NT2/D1 (cell line): Measurements from ENCODE around the gene CCDC60.

Experiments
- DNase-seq: peaks from one replicate; pipeline ENCODE4 v3.0.0-alpha.2; 2011; ENCODE audit warnings: low read depth, low spot score
- H3K27me3 ChIP-seq: 2 replicates; pipeline ENCODE4 v1.6.0; 2011; ENCODE audit warnings: mild to moderate bottlenecking; ENCODE audit not compliant: insufficient read length, insufficient read depth
- H3K36me3 ChIP-seq: 2 replicates; pipeline ENCODE4 v1.6.1; 2011; ENCODE audit warnings: mild to moderate bottlenecking, low read length, mixed read lengths; ENCODE audit not compliant: insufficient read depth, insufficient read length
- H3K4me1 ChIP-seq: 2 replicates; pipeline ENCODE4 v1.5.1; 2011; ENCODE audit not compliant: insufficient read depth, insufficient read length
- H3K4me3 ChIP-seq: 2 replicates; pipeline ENCODE4 v1.5.1; 2011; ENCODE audit warnings: low read depth; ENCODE audit not compliant: insufficient read length
- H3K9ac ChIP-seq: 2 replicates; pipeline ENCODE4 v1.6.0; 2011; ENCODE audit warnings: low read depth; ENCODE audit not compliant: insufficient read length
- H3K9me3 ChIP-seq: 2 replicates; pipeline ENCODE4 v1.5.1; 2011; ENCODE audit warnings: mild to moderate bottlenecking, low read length; ENCODE audit not compliant: insufficient read depth
- SUZ12 ChIP-seq: IDR thresholded peaks from 2 replicates; pipeline ENCODE4 v1.6.1; 2011; ENCODE audit not compliant: insufficient read length, insufficient read depth; ENCODE audit errors: extremely low read depth
- YY1 ChIP-seq: IDR thresholded peaks from 2 replicates; pipeline ENCODE4 v1.6.1; 2011; ENCODE audit not compliant: insufficient read length, insufficient read depth
- ZNF274 ChIP-seq: IDR thresholded peaks from 2 replicates; pipeline ENCODE4 v1.6.1; 2011; ENCODE audit warnings: mild to moderate bottlenecking, low read depth, low read length

Gene CCDC60

GRCh38 chr12:119406308-119406707 lies 71.8 kb downstream of the CCDC60 start:
- TF ChIP-seq YY1, result no peak
- H3K36me3 ChIP-seq, result no peaks in the 10 kb centered on the region
- H3K9ac ChIP-seq, result no peak overlapping the region
- H3K4me3 ChIP-seq, result no peak overlapping the region
- no peak for DNase-seq
- H3K27me3 ChIP-seq, result no peaks in the 10 kb centered on the region
- no peaks in the 10 kb centered on the region for H3K4me1 ChIP-seq
- no peaks in the 10 kb centered on the region for H3K9me3 ChIP-seq

GRCh38 chr12:119406811-119407210 lies 72.3 kb downstream of the CCDC60 start:
- no peak overlapping the region for H3K9ac ChIP-seq
- H3K9me3 ChIP-seq, result no peaks in the 10 kb centered on the region
- no peak overlapping the region for H3K4me3 ChIP-seq
- DNase-seq, result no peak
- TF ChIP-seq SUZ12 (no peak), YY1 (no peak), ZNF274 (no peak)
- peaks cover 2% of the 10 kb centered on the region for H3K27me3 ChIP-seq
- no peaks in the 10 kb centered on the region for H3K4me1 ChIP-seq
- no peaks in the 10 kb centered on the region for H3K36me3 ChIP-seq

GRCh38 chr12:119409043-119409442 lies 74.5 kb downstream of the CCDC60 start:
- no peaks in the 10 kb centered on the region for H3K9me3 ChIP-seq
- no peak overlapping the region for H3K9ac ChIP-seq
- H3K4me3 ChIP-seq, result no peak overlapping the region
- peaks cover 8% of the 10 kb centered on the region for H3K27me3 ChIP-seq
- no peak for DNase-seq
- H3K4me1 ChIP-seq, result peaks cover 3% of the 10 kb centered on the region
- H3K36me3 ChIP-seq, result no peaks in the 10 kb centered on the region
- no peak for TF ChIP-seq YY1
- no peak for TF ChIP-seq SUZ12
- no peak for TF ChIP-seq ZNF274

GRCh38 chr12:119410396-119410795 lies 75.9 kb downstream of the CCDC60 start:
- H3K4me1 ChIP-seq, result peaks cover 3% of the 10 kb centered on the region
- no peaks in the 10 kb centered on the region for H3K36me3 ChIP-seq
- peak; percentile 30 for DNase-seq
- peaks cover 8% of the 10 kb centered on the region for H3K27me3 ChIP-seq
- no peak for TF ChIP-seq YY1
- no peak for TF ChIP-seq ZNF274
- no peak for TF ChIP-seq SUZ12
- H3K4me3 ChIP-seq, result no peak overlapping the region
- H3K9me3 ChIP-seq, result no peaks in the 10 kb centered on the region
- H3K9ac ChIP-seq, result no peak overlapping the region

- no peak for TF ChIP-seq YY1
- Histone ChIP-seq H3K27me3 (peaks cover 8% of the 10 kb centered on the region), H3K4me3 (no peak overlapping the region), H3K36me3 (no peaks in the 10 kb centered on the region), H3K9me3 (no peaks in the 10 kb centered on the region), H3K4me1 (peaks cover 3% of the 10 kb centered on the region), H3K9ac (no peak overlapping the region)
- DNase-seq, result no peak
Observed at GRCh38 chr12:119412306-119412705, 77.8 kb downstream of the CCDC60 start.

GRCh38 chr12:119412811-119413794 lies 78.6 kb downstream of the CCDC60 start:
- no peaks in the 10 kb centered on the region for H3K9me3 ChIP-seq
- no peak overlapping the region for H3K4me3 ChIP-seq
- TF ChIP-seq YY1 (no peak), ZNF274 (no peak), SUZ12 (no peak)
- peak; percentile 88 for DNase-seq
- no peaks in the 10 kb centered on the region for H3K36me3 ChIP-seq
- peaks cover 3% of the 10 kb centered on the region for H3K4me1 ChIP-seq
- H3K27me3 ChIP-seq, result peaks cover 8% of the 10 kb centered on the region
- H3K9ac ChIP-seq, result no peak overlapping the region

DNA sequence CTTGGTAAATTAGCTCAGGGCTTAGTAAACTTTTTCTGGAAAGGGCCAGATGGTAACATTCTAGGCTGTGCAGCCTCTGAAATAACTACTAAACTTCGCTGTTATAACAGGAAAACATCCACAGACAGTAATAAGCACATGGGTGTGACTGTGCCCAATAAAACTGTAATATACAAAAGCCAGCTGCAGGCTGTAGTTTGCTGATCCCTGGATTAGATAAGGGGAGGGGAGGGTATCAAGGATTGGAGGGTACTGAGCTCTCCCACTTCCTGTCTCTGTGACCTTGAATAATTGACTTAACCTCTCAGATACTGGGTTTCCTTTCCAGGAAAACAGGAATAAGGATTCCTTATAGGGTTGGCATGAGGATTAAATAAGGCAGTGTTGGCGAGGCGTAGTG lies 81.2 kb downstream of the CCDC60 start:
- peaks cover 3% of the 10 kb centered on the region for H3K4me1 ChIP-seq
- no peak overlapping the region for H3K9ac ChIP-seq
- no peak for DNase-seq
- no peaks in the 10 kb centered on the region for H3K36me3 ChIP-seq
- TF ChIP-seq YY1 (no peak), SUZ12 (no peak), ZNF274 (no peak)
- H3K27me3 ChIP-seq, result peaks cover 8% of the 10 kb centered on the region
- H3K4me3 ChIP-seq, result no peak overlapping the region
- no peaks in the 10 kb centered on the region for H3K9me3 ChIP-seq

DNA sequence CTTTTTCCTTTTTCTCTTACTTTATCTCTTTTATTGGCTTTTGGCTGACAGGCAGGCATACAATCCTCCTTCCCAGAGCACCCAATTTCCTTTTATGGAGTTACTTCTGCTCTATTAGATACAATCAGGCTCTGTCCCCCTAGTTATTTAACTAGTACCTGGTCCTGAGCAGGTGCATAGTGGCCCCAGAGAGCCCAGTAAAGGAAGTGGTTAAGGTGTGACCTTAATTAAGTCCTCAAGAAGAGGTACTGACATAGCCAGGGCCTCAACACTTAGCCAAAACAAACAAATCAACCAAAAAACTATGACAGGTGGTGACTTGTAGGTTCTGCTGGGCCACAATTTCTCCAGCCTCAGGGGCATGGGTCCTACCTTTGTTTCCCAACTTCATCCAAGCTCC lies 82.9 kb downstream of the CCDC60 start:
- no peak for DNase-seq
- H3K9ac ChIP-seq, result no peak overlapping the region
- H3K27me3 ChIP-seq, result peaks cover 5% of the 10 kb centered on the region
- no peaks in the 10 kb centered on the region for H3K36me3 ChIP-seq
- H3K4me3 ChIP-seq, result no peak overlapping the region
- H3K9me3 ChIP-seq, result no peaks in the 10 kb centered on the region
- TF ChIP-seq ZNF274, result no peak
- TF ChIP-seq SUZ12, result no peak
- TF ChIP-seq YY1, result no peak
- peaks cover 3% of the 10 kb centered on the region for H3K4me1 ChIP-seq
